ENCODE data around the gene NIPSNAP3A. TPM values are rescaled to one million over a fixed set of nuclear protein-coding genes. Genes with fewer than 3 reads are reported as not detected.
"Not testable (repeated sequence)": the region's sequence is repeated elsewhere in the genome, so short reads cannot be mapped to it uniquely, and the experiment has no call there.

NIPSNAP3A gene
- polyA plus RNA-seq, 2 of the 4 experiments (the other 2 are of a cell fraction) = 20.1 to 34.5 TPM

GRCh38 chr9:104767507-104767906, 20.0 kb downstream of the NIPSNAP3A start:
- WGBS (ENCODE audit: missing lambda C conversion rate) = 92% methylated on average over 3 of the region's 3 CpGs
- ChIA-PET CTCF (interaction anchor here (1.8 kb wide), 1 partner anchor 13 kb away, joined by 4 read pairs; no protein-coding TSS in a partner anchor), POLR2A (no interaction called here)
- Histone ChIP-seq H3K4me2 (no peak overlapping the region), H3K4me3 (no peak overlapping the region), H3K9me3 (0 out of 3 replicates have a peak, but pooled peaks cover 3% of the 10 kb centered on the region), H3K27ac (no peak overlapping the region), H3K4me1 (no peaks in the 10 kb centered on the region)
- FAIRE-seq (no peak), DNase-seq (ENCODE audit: low read depth in 1 of 2, low spot score in 1 of 2) (no peak), ATAC-seq (no peak)
- TF ChIP-seq KDM1A (IDR thresholded peaks at IDR 0.05; ENCODE audit: low read depth) (no peak), USF2 (IDR thresholded peaks at IDR 0.05) (no peak)

GRCh38 chr9:104769029-104769428, 21.5 kb downstream of the NIPSNAP3A start:
- H3K4me1 ChIP-seq; FAIRE-seq; H3K4me3 ChIP-seq; DNase-seq (ENCODE audit: low read depth in 1 of 2, low spot score in 1 of 2); ATAC-seq; H3K9me3 ChIP-seq; POLR2A ChIA-PET; H3K27ac ChIP-seq; H3K4me2 ChIP-seq: not testable (repeated sequence)
- CTCF ChIA-PET = interaction anchor here (0.7 to 1.4 kb wide), 2 partner anchors 17 to 650 kb away, joined by 4 read pairs; no protein-coding TSS in a partner anchor
- WGBS (ENCODE audit: missing lambda C conversion rate) = 92% methylated on average over 12 of the region's 12 CpGs

- TF ChIP-seq ZNF302 (CRISPR knock-in tag; IDR thresholded peaks at IDR 0.05) (no peak), BCL3 (IDR thresholded peaks at IDR 0.05) (no peak), FOXS1 (CRISPR knock-in tag; IDR thresholded peaks at IDR 0.05) (no peak), HEYL (CRISPR knock-in tag; IDR thresholded peaks at IDR 0.05) (no peak), RFX5 (IDR thresholded peaks at IDR 0.05) (no peak), NFE2L2 (conservative IDR thresholded peaks at IDR 0.05; ENCODE audit: low read length) (no peak), NR3C1 (IDR thresholded peaks at IDR 0.05) (no peak), HMGXB4 (CRISPR knock-in tag; IDR thresholded peaks at IDR 0.05; ENCODE audit: borderline replicate concordance) (no peak), MAZ (IDR thresholded peaks at IDR 0.05; ENCODE audit: borderline replicate concordance, low read depth, low read length) (no peak), ESRRA (IDR thresholded peaks at IDR 0.05; ENCODE audit: borderline replicate concordance, low read length) (no peak), FOSL2 (IDR thresholded peaks at IDR 0.05) (no peak), FOSL2 (CRISPR knock-in tag; IDR thresholded peaks at IDR 0.05) (no peak), CTCF (IDR thresholded peaks at IDR 0.05) (no peak), REST (IDR thresholded peaks at IDR 0.05) (no peak), RNF2 (IDR thresholded peaks at IDR 0.05; ENCODE audit: borderline replicate concordance, low read depth) (no peak)
- ATAC-seq (no peak), DNase-seq (ENCODE audit: low read depth in 1 of 2, low spot score in 1 of 2) (no peak), FAIRE-seq (no peak)
- no peak overlapping the region for H3K27ac ChIP-seq
- no peak overlapping the region for H3K4me2 ChIP-seq
- H3K9me3 ChIP-seq = no peaks in the 10 kb centered on the region
- no peaks in the 10 kb centered on the region for H3K4me1 ChIP-seq
- 80% methylated on average over 2 of the region's 2 CpGs for WGBS (ENCODE audit: missing lambda C conversion rate)
- H3K4me3 ChIP-seq = no peak overlapping the region
- POLR2A ChIA-PET = no interaction called here
- CTCF ChIA-PET = interaction anchor here (0.7 to 1.4 kb wide), 2 partner anchors 17 to 650 kb away, joined by 4 read pairs; no protein-coding TSS in a partner anchor
Measured at GRCh38 chr9:104769655-104770054, 22.2 kb downstream of the NIPSNAP3A start.

All from A549 (cell line).